CD4-positive, alpha-beta T cell treated with Interleukin-15 for 1 hour (primary cell): ENCODE results near the gene SLK.

Experiments used
- DNase-seq: peaks from one replicate; pipeline ENCODE4 v3.0.0-alpha.2; 2020

SLK gene

DNA sequence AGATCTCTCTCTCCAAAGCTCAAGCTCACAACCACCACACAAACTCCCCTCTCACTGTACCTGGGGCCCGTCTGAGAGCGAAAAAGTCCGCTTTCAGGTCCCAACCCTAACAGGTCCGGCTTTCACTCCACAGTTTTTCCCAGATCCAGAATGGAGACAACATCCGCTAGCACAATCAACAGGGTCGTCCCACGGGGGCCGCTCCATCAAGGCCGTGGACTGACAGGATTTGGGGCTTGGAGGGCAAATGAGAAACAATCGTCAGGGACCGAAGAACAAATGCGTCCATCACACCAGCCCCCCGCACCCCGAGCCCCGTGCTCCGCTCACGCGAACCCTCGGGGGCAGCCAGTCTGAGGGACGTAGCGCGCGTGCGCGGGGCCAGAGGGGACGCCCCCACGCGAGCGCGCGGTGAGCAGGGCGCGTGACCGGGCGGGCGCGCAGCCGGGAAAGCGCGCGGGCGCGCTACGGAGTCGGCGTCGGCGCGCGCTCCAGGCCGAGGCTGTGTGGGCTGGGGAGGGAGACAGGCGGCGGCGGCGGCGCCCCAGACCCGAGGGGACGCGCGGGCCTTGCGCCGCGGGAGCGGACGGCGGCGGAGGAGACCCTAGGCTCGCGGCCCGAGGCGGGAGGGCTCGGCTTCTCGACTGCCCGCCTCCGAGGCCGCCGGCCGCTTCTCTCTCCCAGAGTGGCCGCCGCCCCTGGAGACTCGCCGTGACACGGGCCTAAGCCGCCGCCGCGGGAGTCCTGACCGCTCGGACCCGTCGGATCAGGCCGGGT is at the start of gene SLK:
SLK (plus strand) TSS at position 470 of the 777 bp plus-strand sequence. CDS start 606 bp downstream, outside the sequence.
- peak; percentile 84 for DNase-seq

- DNase-seq: no peak
Observed at GRCh38 chr10:103917302-103918052, 49.5 kb upstream of the SLK start.

DNA sequence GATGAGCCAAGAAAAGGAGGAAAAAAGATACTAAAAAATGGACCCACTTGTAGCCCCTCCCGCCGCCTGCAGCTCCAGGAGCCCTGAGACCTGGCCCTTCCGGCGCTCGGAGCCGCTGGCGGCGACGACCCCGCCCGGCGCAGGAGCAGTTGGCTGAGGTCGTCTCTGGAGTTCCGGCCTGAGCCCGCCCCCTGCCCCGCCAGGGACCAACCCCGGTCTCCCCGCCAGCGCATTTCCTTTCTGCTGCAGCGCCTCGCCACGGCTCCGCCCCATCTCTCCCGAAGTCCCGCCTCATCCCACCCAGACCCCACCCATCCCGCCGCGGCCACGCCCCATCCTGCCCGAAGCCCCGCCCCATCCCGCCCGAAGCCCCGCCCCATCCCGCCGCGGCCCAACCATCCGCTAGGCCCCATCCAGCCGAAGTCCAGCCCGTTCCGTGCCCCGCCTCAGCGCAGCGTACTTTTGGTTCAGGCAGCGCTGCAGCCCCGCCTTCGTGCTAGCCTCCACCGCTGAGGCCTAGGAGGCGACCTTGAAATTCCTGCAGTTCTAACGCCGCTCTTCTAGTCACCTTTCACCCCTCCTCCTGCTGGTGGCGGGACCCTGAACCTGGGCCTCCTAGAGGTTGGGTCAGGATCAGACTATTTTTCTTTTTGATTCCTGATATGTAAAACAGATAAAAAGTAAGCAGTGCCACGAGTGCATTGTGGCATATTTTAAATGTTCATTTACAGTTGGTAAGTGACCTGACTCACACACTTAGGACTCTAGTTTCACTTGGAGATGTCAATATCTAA is 48.7 kb upstream of the SLK start, which contains the start of gene STN1:
STN1 (minus strand) TSS at position 132 of the 794 bp plus-strand sequence. CDS start 590 bp downstream, outside the sequence.
- peak; percentile 96 for DNase-seq

DNA sequence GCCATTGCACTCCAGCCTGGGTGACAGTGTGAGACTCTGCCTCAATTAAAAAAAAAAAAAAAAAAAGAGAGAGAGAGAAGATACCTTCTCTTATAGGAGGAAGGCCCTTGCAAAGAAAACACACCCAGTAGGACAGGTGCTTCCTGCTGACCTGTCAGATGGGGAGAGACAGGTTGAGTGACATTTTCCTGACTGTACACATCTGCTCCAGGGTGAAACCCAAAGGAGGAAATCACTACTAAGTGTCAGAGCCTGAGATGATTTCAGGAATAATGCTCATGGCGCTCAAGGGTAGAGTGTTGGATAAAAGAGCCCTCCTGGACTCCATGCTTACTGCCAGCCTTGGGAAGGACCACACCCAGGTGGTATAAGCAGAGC is 47.3 kb upstream of the SLK start:
- DNase-seq: no peak

DNA sequence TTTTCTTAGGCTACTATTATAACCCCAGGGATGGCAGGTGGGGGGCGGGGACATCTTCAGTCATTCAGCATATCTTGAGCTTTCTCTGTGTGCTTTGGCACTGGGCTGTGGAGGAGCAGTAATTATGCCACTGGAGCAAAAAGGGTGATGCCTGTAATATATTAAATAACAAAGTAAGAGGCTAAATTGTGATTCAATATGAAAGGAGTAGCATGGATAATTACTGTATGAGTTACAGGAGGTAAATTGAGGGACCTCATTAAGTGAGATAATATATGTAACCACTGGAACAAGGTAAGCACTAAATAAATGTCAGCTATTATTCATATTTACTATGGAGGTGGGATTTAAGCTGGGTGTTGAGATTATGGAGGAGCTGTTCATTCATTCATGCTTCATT is 45.7 kb upstream of the SLK start:
- DNase-seq: no peak

DNA sequence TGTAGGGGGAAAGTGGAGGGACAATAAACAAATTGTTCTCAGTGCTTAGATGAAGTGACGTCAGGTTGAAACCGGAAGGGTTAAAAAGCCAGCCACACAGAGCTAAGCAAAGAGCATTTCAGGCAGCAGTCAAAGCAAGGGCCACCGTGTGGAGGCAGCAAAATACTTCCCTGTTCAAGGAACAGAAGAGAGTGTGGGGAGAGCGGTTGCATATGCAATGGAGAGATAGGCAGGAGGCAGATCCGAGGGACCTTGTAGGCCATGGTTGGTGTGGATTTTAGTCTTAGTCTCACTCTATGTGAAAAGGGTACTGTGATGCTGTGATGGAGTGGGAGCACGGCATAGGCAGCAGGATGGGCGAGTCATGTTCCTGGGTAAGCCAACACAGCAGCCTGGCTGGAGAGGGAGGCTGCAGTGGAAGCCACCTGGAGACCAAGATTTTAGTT is 45.2 kb upstream of the SLK start:
- peak; percentile 26 for DNase-seq

- DNase-seq: no peak
Observed at GRCh38 chr10:103922659-103923058, 44.3 kb upstream of the SLK start.

GRCh38 chr10:103923502-103923901 is 43.4 kb upstream of the SLK start:
- no peak for DNase-seq

DNA sequence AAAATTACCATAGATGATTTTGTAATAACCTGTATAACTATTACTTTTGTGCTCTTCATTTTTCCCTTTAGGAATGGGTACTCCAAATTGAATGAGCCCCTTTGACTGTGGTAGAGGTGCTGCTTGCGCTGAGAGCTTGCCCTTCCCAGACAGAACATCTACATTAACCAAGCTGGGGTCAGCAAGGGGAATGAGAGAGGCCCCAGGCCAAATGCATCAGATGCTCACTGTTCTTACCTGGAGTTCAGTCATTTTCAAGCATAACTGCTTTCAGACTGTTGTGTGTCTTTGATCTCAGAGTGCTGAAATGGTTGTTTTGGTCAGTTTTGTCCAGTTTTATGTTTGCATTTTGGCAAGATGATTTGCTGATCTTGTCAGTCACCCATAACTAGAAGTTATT is 41.3 kb upstream of the SLK start:
- DNase-seq: no peak

DNA sequence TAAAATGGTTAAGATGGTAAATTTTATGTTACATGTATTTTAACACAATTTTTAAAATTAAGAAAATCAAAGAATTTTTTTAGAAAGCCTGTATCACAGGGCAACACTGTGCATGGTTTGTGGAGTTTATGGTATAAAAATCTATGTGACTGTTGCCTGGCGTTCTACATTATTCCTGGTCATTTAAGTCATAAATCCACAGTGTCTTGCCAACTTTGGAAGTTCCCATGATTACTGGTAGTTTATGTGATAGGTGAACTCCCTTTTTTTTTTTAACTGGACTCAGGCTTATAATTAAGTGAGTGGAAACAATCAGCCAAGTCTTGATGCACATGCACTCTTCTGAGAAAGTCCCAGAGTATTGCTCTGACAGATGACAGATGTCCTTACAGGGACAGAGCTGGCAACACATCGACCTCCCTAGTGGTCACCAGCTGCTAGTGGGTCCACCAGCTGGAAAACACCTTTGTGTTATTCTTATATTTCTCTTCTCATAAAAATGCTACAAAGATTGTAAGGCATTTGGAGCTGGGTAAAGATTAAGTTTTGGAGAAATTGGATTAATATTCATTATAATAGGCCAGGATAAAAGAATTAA is 40.1 kb upstream of the SLK start:
- DNase-seq: no peak

GRCh38 chr10:103928784-103929183 is 38.2 kb upstream of the SLK start:
- no peak for DNase-seq

- no peak for DNase-seq
Observed at GRCh38 chr10:103929381-103929921, 37.5 kb upstream of the SLK start.

DNA sequence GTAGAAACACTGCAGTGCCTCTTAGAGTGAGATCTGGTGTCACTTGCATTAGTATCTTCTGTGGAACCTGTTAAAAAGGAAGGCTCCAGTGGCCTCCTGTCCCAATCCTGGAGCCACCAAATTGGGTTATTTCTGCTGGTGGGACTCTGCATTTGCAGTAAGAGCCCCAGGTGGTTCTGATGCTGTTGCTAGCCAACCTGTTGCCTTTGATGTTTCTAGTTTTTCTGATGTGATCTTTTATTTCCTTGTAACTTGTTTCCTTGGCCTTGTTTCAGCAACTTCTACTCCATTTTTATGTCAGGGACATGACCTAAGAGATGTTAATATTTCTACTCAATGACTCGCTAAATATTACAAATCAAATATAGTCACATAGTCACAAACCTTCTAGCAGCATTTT is 36.5 kb upstream of the SLK start:
- DNase-seq: no peak

DNA sequence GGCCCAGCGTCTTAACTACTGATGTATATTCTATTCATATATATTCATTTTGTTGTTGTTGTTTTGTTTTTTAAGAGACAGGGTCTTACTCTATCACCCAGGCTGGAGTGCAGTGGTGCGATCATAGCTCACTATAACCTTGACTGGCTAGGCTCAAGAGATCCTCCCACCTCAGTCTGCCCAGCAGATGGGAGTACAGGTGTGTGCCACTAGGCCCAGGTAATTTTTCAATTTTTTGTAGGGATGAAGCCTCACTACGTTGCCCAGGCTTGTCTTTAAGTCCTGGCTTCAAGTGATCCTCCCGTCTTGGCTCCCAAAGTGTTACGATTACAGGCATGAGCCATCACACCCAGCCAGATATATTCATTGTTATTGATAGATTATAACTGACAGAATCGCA is 36.1 kb upstream of the SLK start:
- no peak for DNase-seq

DNA sequence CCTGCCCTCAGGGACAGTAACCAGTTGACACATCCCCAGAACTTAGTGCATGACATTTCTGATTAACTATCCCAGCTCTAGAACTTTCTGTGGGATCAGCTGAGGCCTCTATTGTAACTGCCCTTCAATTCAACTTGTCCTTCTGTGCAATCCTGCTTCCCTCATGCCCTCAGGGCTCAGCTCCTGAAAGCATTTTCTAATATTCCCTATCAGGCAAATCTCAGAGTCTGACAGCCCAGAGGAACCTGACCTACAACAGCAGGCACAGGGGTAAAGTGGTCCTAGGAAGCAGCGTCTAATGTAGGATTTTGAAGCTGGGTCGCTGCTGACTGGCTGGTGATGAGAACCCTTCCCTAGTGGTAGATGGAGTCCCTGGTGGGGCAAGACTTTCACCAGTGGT is 35.3 kb upstream of the SLK start:
- no peak for DNase-seq

GRCh38 chr10:103932271-103932670 is 34.7 kb upstream of the SLK start:
- DNase-seq: no peak

DNA sequence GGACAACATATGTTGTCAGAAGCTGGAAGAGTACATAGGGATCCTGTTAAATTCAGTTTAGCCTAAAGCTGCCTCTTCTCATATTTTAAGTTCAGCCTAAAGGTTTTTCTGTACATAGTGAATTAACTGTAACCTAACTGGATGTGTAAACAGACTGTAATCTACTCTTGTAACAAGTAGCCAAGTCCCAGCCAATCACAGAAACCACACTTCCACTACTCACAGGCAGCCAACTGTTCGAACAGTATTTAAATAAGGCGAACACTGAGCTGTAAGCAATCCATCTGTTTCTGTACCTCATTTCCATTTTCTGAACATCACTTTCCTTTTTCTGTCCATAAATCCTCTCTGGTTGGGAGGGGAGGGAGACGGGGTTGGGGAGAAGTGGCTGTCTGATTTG is 34.0 kb upstream of the SLK start:
- no peak for DNase-seq

DNA sequence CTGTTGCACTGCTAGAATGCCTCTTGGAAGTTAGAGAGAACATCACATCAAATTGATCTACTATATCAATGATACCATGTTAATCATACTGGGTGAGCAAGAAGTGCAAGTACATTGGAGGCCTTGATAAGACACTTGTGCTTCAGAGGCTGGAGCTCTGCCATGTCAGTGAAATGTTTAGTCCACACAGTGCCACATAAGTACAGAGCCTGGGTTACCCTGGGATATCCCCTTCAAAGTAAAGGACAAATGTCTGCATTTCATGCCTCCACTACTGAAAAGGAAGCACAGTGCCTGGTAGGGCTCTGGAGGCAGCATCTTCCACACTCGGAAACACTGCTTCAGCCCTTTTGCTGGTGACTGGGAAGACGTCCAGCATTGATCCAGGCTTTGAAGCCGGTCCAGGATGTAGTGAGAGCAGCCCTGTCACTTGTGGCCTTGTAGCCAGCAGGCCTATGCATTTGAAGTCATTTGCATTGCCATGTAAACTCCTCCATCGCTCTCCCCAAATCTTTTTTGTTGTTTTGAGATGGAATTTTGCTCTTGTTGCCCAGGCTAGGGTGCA is 33.3 kb upstream of the SLK start:
- no peak for DNase-seq

- no peak for DNase-seq
Observed at GRCh38 chr10:103934308-103934707, 32.6 kb upstream of the SLK start.

- DNase-seq: no peak
Observed at GRCh38 chr10:103936022-103936421, 30.9 kb upstream of the SLK start.

GRCh38 chr10:103939522-103939921 is 27.4 kb upstream of the SLK start:
- no peak for DNase-seq

DNA sequence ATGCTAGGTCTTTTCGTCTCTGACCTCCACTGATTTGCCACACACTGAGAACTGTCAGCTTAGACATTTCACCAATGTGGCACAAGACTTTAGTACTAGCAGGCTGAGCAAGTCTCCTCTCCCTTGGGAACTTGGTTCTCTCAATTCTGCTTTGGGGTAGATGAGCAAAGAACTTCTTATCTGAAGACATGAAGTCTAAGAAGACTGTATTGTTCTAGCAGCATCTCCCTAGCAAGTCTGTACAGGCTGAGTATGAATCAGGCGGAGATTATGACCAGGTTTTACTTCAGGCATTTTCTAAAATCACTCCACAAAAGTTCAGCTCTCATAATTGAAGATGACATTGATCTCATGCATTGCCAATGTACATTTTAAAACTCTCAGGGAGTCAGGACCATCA is 25.1 kb upstream of the SLK start:
- no peak for DNase-seq
